ENCODE data around the gene PPFIA1.

DNA sequence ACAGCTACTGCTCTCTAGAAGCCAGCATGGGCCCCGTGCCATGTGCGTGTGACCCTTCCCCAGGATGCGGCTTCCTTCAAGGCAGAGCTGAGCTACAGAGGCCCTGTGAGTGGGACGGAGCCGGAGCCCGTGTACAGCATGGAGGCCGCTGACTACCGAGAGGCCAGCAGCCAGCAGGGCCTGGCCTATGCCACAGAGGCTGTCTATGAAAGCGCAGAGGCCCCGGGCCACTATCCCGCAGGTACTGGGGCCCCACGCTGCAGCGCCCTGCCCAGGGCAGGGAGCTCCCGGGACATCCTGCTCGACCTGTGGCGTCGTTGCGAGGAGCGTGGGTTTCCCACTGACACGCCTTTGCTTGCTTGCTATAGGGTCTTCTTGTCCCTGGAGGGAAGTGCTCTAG lies 162.5 kb downstream of the PPFIA1 start:
- TF ChIP-seq CTCF (IDR thresholded peaks at IDR 0.05), result no peak
- TF ChIP-seq POLR2A (IDR thresholded peaks at IDR 0.05), result no peak

Data from testis (tissue), 2 donors.